KMS-11 (cell line): ENCODE results near the gene JUNB.
A peak's percentile ranks its signal among the peaks of the same experiment; 100 is the strongest.

Source experiments
- H2AFZ ChIP-seq: fragments of 200-600 bp; sonication (generic); 2 replicates; pipeline ENCODE4 v1.6.1; 2016; ENCODE audit warnings: antibody characterized with exemption, mixed run types, low read depth
- H3K27ac ChIP-seq: fragments of 200-600 bp; sonication (generic); 2 replicates; pipeline ENCODE4 v1.6.1; 2016; ENCODE audit warnings: mild to moderate bottlenecking, mixed run types
- H3K27me3 ChIP-seq: fragments of 200-600 bp; sonication (generic); 2 replicates; pipeline ENCODE4 v1.6.1; 2017; ENCODE audit warnings: mild to moderate bottlenecking, low read depth, mixed run types, moderate library complexity; ENCODE audit not compliant: insufficient read depth
- H3K36me3 ChIP-seq: fragments of 200-600 bp; sonication (generic); 2 replicates; pipeline ENCODE4 v1.6.1; 2017; ENCODE audit warnings: mild to moderate bottlenecking, mixed run types; ENCODE audit not compliant: insufficient read depth
- H3K4me1 ChIP-seq: fragments of 200-600 bp; sonication (generic); 2 replicates; pipeline ENCODE4 v1.6.1; 2016; ENCODE audit warnings: mild to moderate bottlenecking, low read depth, mixed run types; ENCODE audit not compliant: poor library complexity, severe bottlenecking
- H3K4me2 ChIP-seq: fragments of 200-600 bp; sonication (generic); 2 replicates; pipeline ENCODE4 v1.7.0; 2016; ENCODE audit warnings: mild to moderate bottlenecking, mixed run types
- H3K4me3 ChIP-seq: fragments of 200-600 bp; sonication (generic); IDR thresholded peaks from 2 replicates; pipeline ENCODE4 v1.6.1; 2017; ENCODE audit warnings: low read depth, low read length, mixed read lengths; ENCODE audit not compliant: insufficient read depth
- H3K79me2 ChIP-seq: fragments of 200-600 bp; sonication (generic); 2 replicates; pipeline ENCODE4 v1.6.1; 2016; ENCODE audit warnings: low read depth, mixed run types; ENCODE audit not compliant: insufficient read depth
- H3K9ac ChIP-seq: fragments of 200-600 bp; sonication (generic); 2 replicates; pipeline ENCODE4 v1.6.1; 2016; ENCODE audit warnings: mild to moderate bottlenecking, mixed run types
- H4K20me1 ChIP-seq: fragments of 200-600 bp; sonication (generic); 2 replicates; pipeline ENCODE4 v1.6.1; 2016; ENCODE audit warnings: mild to moderate bottlenecking, mixed run types; ENCODE audit not compliant: insufficient read depth
- CTCF ChIP-seq: fragments of 200-600 bp; sonication (generic); conservative IDR thresholded peaks from 2 replicates; pipeline ENCODE4 v1.6.1; 2017; ENCODE audit warnings: low read depth, mild to moderate bottlenecking, antibody characterized with exemption, low read length, moderate library complexity, mixed read lengths

Gene JUNB

GRCh38 chr19:12756150-12756883 is 35.0 kb upstream of the JUNB start:
- Histone ChIP-seq H3K4me3 (no peak overlapping the region), H4K20me1 (no peaks in the 10 kb centered on the region), H3K36me3 (no peaks in the 10 kb centered on the region), H3K79me2 (no peaks in the 10 kb centered on the region), H3K27ac (no peak overlapping the region), H3K4me2 (no peak overlapping the region), H3K4me1 (no peaks in the 10 kb centered on the region), H2AFZ (no peak overlapping the region), H3K27me3 (peaks cover 64% of the 10 kb centered on the region), H3K9ac (no peak overlapping the region)
- TF ChIP-seq CTCF = no peak

GRCh38 chr19:12757544-12758274 is 33.6 kb upstream of the JUNB start:
- H3K4me2 ChIP-seq = no peak overlapping the region
- H3K27ac ChIP-seq = no peak overlapping the region
- H3K4me1 ChIP-seq = no peaks in the 10 kb centered on the region
- H3K36me3 ChIP-seq = no peaks in the 10 kb centered on the region
- TF ChIP-seq CTCF = peak; percentile 30; the same call in 1 of the 2 replicates
- no peaks in the 10 kb centered on the region for H3K79me2 ChIP-seq
- H3K27me3 ChIP-seq = peaks cover 50% of the 10 kb centered on the region
- no peak overlapping the region for H3K9ac ChIP-seq
- H3K4me3 ChIP-seq = no peak overlapping the region
- no peak overlapping the region for H2AFZ ChIP-seq
- no peaks in the 10 kb centered on the region for H4K20me1 ChIP-seq

- Histone ChIP-seq H3K4me1 (no peaks in the 10 kb centered on the region), H3K36me3 (no peaks in the 10 kb centered on the region), H3K79me2 (no peaks in the 10 kb centered on the region), H3K9ac (no peak overlapping the region), H3K27me3 (peaks cover 34% of the 10 kb centered on the region; the same call in 1 of the 2 replicates), H3K27ac (no peak overlapping the region), H3K4me3 (no peak overlapping the region), H4K20me1 (no peaks in the 10 kb centered on the region), H2AFZ (no peak overlapping the region), H3K4me2 (no peak overlapping the region)
- TF ChIP-seq CTCF = no peak
These were observed 31.6 kb upstream of the JUNB start for GRCh38 chr19:12759686-12760085.

- H3K27me3 ChIP-seq = peaks cover 10% of the 10 kb centered on the region; the same call in 1 of the 2 replicates
- H2AFZ ChIP-seq = no peak overlapping the region
- TF ChIP-seq CTCF = no peak
- no peak overlapping the region for H3K9ac ChIP-seq
- H3K36me3 ChIP-seq = no peaks in the 10 kb centered on the region
- H3K79me2 ChIP-seq = no peaks in the 10 kb centered on the region
- no peak overlapping the region for H3K4me3 ChIP-seq
- H4K20me1 ChIP-seq = no peaks in the 10 kb centered on the region
- no peak overlapping the region for H3K27ac ChIP-seq
- no peak overlapping the region for H3K4me2 ChIP-seq
- no peaks in the 10 kb centered on the region for H3K4me1 ChIP-seq
These were observed 28.2 kb upstream of the JUNB start for GRCh38 chr19:12763100-12763499.
